DOHH2 (cell line): ENCODE measurements around the gene TGM6.

ENCODE experiments used
- CTCF ChIP-seq: fragments of 200-600 bp; sonication (generic); IDR thresholded peaks from one replicate; pipeline ENCODE4 v1.5.1; 2014; ENCODE audit warnings: antibody characterized with exemption, mild to moderate bottlenecking, low read depth, low read length; ENCODE audit not compliant: poor library complexity, severe bottlenecking
- EZH2phosphoT487 ChIP-seq: fragments of 200-600 bp; sonication (generic); IDR thresholded peaks from 2 replicates; pipeline ENCODE4 v1.6.1; 2017; ENCODE audit warnings: borderline replicate concordance, mild to moderate bottlenecking, antibody characterized with exemption, low read length, moderate library complexity, mixed read lengths

GRCh38 chr20:2462484-2462883 lies 81.8 kb downstream of the TGM6 start:
- no peak for TF ChIP-seq CTCF
- no peak for TF ChIP-seq EZH2phosphoT487
